K562 (cell line): ENCODE results near the gene ACBD3. TPM values are rescaled to one million over a fixed set of nuclear protein-coding genes. Genes with fewer than 3 reads are reported as not detected.

ENCODE experiments used
- BCL6 ChIP-seq: fragments of 250-450 bp; sonication (Bioruptor Pico); IDR thresholded peaks from 2 replicates; pipeline ENCODE4 v1.4.0; 2020
- CCNT2 ChIP-seq: IDR thresholded peaks from 2 replicates; pipeline ENCODE4 v1.6.1; 2011; ENCODE audit warnings: borderline replicate concordance, low read depth, mild to moderate bottlenecking, moderate library complexity, mixed read lengths, low read length; ENCODE audit not compliant: insufficient read length; ENCODE audit errors: extremely low read depth
- ETV1 ChIP-seq: fragments of 450-650 bp; conservative IDR thresholded peaks from 2 replicates; pipeline ENCODE4 v1.6.1; 2016; ENCODE audit warnings: missing genetic modification characterization, control low read depth, low read depth, missing compliant biosample characterization
- ILF3 ChIP-seq: fragments of 450-650 bp; IDR thresholded peaks from 2 replicates; pipeline ENCODE4 v1.6.1; 2018; ENCODE audit warnings: antibody characterized with exemption, mild to moderate bottlenecking, moderate library complexity, borderline replicate concordance
- IRF2 ChIP-seq: sonication (generic); formaldehyde crosslinking; IDR thresholded peaks from 2 replicates; pipeline ENCODE4 v1.8.1; 2022; ENCODE audit warnings: mild to moderate bottlenecking, missing genetic modification reagents
- KDM5B ChIP-seq: fragments of 200-600 bp; sonication (generic); IDR thresholded peaks from 2 replicates; pipeline ENCODE4 v1.6.1; 2012; ENCODE audit warnings: low read depth, mild to moderate bottlenecking, moderate library complexity, low read length, control low read depth, inconsistent platforms; ENCODE audit not compliant: insufficient replicate concordance
- MAFF ChIP-seq: IDR thresholded peaks from 2 replicates; pipeline ENCODE4 v1.6.1; 2012; ENCODE audit warnings: low read length, improper control_type of control experiment
- NCOR1 ChIP-seq: fragments of 450-650 bp; IDR thresholded peaks from 2 replicates; pipeline ENCODE4 v1.6.1; 2016; ENCODE audit warnings: mild to moderate bottlenecking, moderate library complexity
- PHB ChIP-seq: fragments of 250-450 bp; sonication (Bioruptor Pico); IDR thresholded peaks from 2 replicates; pipeline ENCODE4 v1.5.0; 2021
- RBM22 ChIP-seq: fragments of 200-400 bp; formaldehyde crosslinking; IDR thresholded peaks from 2 replicates; pipeline ENCODE4 v1.6.1; 2018; ENCODE audit warnings: low read length, low read depth; ENCODE audit not compliant: poor library complexity, severe bottlenecking
- TAF9B ChIP-seq: fragments of 450-650 bp; IDR thresholded peaks from 2 replicates; pipeline ENCODE4 v1.6.1; 2018; ENCODE audit warnings: mild to moderate bottlenecking; ENCODE audit not compliant: partially characterized antibody
- ZBTB34 ChIP-seq: fragments of 250-450 bp; sonication (Bioruptor Pico); IDR thresholded peaks from 2 replicates; pipeline ENCODE4 v1.8.0; 2021; ENCODE audit warnings: mild to moderate bottlenecking, moderate library complexity
- ZBTB8A ChIP-seq: fragments of 450-650 bp; IDR thresholded peaks from 2 replicates; pipeline ENCODE4 v1.6.1; 2018; ENCODE audit warnings: mild to moderate bottlenecking, moderate library complexity; ENCODE audit not compliant: partially characterized antibody
- ZNF174 ChIP-seq: fragments of 250-450 bp; sonication (Bioruptor Pico); IDR thresholded peaks from 2 replicates; pipeline ENCODE4 v1.4.0; 2020; ENCODE audit warnings: mild to moderate bottlenecking
- ZNF184 ChIP-seq: sonication (generic); formaldehyde crosslinking; IDR thresholded peaks from 2 replicates; pipeline ENCODE4 v1.5.0; 2020; ENCODE audit warnings: missing genetic modification reagents
- ZNF644 ChIP-seq: fragments of 200-800 bp; sonication (Bioruptor generic); IDR thresholded peaks from 2 replicates; pipeline ENCODE4 v1.6.1; 2016; ENCODE audit warnings: low read depth, missing genetic modification characterization, missing compliant biosample characterization
- ZNF785 ChIP-seq: fragments of 250-450 bp; sonication (Bioruptor Pico); IDR thresholded peaks from 2 replicates; pipeline ENCODE4 v1.4.0; 2020; ENCODE audit warnings: mild to moderate bottlenecking
- polyA plus RNA-seq, 8 experiments: library from polyadenylated mRNA; depleted of rRNA in 4 of 8; stranded (reverse) in 5 of 8; unstranded in 3 of 8; fragments of >200 nt; fragmentation: Nextera tagmentation in 2 of 8; fragmentation: Illumina TruSeq in 1 of 8; extraction: Ambion mirVana in 2 of 8; extraction: Trizol in 1 of 8; gene quantifications; 2 replicates each; pipeline versions ENCODE4 v1.2.1 to v1.2.3, GENCODE V29; 2011 to 2014; ENCODE audit warnings: inconsistent platforms in 1 of 8, missing spikeins in 1 of 8
- total RNA-seq, 7 experiments: library from RNA; depleted of rRNA in 6 of 7; stranded (reverse); fragments of >200 nt in 6 of 7; fragmentation: Illumina TruSeq in 2 of 7; extraction: Trizol in 2 of 7; gene quantifications; 2 replicates each; pipeline versions ENCODE4 v1.2.1 to v1.2.3, GENCODE V29; 2011 to 2021; ENCODE audit warnings: low replicate concordance in 1 of 7
- TF ChIP-seq, protein P1 (sequence below): fragments of 250-450 bp; sonication (Bioruptor Pico); IDR thresholded peaks from 2 replicates; pipeline ENCODE4 v1.4.0; 2020
- TF ChIP-seq, protein P2 (sequence below): fragments of 250-450 bp; sonication (Bioruptor Pico); IDR thresholded peaks from 2 replicates; pipeline ENCODE4 v1.9.0; 2021; ENCODE audit warnings: mild to moderate bottlenecking, inconsistent platforms

ACBD3 gene
- total and polyA plus RNA-seq, 9 of the 15 experiments (the other 6 are each of a cell fraction or from before 2014, with no cell fraction given): 11.1 to 36.7 (median 26.9) TPM

DNA sequence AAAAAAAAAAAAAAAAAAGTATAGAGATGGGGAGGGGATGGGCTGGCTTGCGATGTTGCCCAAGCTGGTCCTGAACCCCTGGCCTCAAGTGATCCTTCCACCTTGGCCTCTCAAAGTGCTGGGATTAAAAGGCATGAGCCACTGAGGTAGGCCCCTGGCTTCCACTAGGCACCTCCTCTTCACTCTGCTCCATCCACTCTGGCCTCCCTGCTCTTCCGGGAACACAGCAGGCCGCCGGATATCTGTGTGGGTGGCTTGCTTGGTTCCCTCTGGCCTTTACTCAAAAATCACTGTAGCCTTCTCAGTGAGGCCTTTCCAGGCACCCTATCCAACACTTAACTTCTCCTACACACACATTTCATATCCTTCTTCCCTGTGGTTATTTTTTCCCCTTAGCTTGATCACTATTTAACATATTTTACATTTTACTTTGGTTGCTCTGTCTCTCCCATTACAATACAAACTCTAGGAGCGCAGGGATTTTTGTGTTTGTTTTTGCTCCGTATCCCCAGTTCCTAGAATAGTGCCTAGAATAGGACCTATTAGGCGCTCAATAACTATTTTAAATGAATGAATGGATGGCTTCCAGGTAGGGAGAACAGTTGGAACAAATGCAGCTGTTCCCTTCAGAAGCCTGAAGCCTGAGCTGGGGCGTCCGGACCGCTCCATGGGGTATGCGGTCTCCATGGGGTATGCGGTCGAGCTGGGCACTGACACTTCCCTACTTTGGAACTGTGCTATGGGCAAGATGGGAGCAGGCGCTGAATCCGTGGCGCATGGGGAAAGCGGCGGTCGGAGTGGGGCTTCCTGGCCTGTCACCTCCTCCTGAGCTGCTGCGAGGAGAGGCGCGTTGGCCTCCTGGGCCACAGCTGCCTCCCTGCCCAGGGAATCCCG lies 77.4 kb downstream of the ACBD3 start (continued):
- peak; percentile 74 for TF ChIP-seq ETV1 (tag)
- no peak for TF ChIP-seq TAF9B
- TF ChIP-seq ILF3: no peak
- no peak for TF ChIP-seq BCL6 (CRISPR knock-in tag)
- no peak for TF ChIP-seq MAFF
- TF ChIP-seq, protein P1, sequence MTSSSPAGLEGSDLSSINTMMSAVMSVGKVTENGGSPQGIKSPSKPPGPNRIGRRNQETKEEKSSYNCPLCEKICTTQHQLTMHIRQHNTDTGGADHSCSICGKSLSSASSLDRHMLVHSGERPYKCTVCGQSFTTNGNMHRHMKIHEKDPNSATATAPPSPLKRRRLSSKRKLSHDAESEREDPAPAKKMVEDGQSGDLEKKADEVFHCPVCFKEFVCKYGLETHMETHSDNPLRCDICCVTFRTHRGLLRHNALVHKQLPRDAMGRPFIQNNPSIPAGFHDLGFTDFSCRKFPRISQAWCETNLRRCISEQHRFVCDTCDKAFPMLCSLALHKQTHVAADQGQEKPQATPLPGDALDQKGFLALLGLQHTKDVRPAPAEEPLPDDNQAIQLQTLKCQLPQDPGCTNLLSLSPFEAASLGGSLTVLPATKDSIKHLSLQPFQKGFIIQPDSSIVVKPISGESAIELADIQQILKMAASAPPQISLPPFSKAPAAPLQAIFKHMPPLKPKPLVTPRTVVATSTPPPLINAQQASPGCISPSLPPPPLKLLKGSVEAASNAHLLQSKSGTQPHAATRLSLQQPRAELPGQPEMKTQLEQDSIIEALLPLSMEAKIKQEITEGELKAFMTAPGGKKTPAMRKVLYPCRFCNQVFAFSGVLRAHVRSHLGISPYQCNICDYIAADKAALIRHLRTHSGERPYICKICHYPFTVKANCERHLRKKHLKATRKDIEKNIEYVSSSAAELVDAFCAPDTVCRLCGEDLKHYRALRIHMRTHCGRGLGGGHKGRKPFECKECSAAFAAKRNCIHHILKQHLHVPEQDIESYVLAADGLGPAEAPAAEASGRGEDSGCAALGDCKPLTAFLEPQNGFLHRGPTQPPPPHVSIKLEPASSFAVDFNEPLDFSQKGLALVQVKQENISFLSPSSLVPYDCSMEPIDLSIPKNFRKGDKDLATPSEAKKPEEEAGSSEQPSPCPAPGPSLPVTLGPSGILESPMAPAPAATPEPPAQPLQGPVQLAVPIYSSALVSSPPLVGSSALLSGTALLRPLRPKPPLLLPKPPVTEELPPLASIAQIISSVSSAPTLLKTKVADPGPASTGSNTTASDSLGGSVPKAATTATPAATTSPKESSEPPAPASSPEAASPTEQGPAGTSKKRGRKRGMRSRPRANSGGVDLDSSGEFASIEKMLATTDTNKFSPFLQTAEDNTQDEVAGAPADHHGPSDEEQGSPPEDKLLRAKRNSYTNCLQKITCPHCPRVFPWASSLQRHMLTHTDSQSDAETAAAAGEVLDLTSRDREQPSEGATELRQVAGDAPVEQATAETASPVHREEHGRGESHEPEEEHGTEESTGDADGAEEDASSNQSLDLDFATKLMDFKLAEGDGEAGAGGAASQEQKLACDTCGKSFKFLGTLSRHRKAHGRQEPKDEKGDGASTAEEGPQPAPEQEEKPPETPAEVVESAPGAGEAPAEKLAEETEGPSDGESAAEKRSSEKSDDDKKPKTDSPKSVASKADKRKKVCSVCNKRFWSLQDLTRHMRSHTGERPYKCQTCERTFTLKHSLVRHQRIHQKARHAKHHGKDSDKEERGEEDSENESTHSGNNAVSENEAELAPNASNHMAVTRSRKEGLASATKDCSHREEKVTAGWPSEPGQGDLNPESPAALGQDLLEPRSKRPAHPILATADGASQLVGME: 0 out of 2 replicates have a peak, but pooled peaks have one; percentile 77
- no peak for TF ChIP-seq NCOR1
- TF ChIP-seq ZNF644 (tag): no peak
- no peak for TF ChIP-seq ZNF785 (CRISPR knock-in tag)
- peak; percentile 7 for TF ChIP-seq KDM5B
- no peak for TF ChIP-seq CCNT2
- no peak for TF ChIP-seq RBM22
- no peak for TF ChIP-seq ZBTB34 (CRISPR knock-in tag)
- no peak for TF ChIP-seq ZNF184 (CRISPR knock-in tag)
- TF ChIP-seq ZBTB8A: no peak
- TF ChIP-seq PHB (CRISPR knock-in tag): no peak
- no peak for TF ChIP-seq ZNF174 (CRISPR knock-in tag)
- TF ChIP-seq, protein P2, sequence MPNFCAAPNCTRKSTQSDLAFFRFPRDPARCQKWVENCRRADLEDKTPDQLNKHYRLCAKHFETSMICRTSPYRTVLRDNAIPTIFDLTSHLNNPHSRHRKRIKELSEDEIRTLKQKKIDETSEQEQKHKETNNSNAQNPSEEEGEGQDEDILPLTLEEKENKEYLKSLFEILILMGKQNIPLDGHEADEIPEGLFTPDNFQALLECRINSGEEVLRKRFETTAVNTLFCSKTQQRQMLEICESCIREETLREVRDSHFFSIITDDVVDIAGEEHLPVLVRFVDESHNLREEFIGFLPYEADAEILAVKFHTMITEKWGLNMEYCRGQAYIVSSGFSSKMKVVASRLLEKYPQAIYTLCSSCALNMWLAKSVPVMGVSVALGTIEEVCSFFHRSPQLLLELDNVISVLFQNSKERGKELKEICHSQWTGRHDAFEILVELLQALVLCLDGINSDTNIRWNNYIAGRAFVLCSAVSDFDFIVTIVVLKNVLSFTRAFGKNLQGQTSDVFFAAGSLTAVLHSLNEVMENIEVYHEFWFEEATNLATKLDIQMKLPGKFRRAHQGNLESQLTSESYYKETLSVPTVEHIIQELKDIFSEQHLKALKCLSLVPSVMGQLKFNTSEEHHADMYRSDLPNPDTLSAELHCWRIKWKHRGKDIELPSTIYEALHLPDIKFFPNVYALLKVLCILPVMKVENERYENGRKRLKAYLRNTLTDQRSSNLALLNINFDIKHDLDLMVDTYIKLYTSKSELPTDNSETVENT (CRISPR knock-in tag): peak; percentile 44; the same call in 1 of the 2 replicates
- no peak for TF ChIP-seq IRF2 (CRISPR knock-in tag)
